Astrocyte of the spinal cord (primary cell): ENCODE measurements around the gene CDC14A.

Experiments used
- DNase-seq: peaks from one replicate; pipeline ENCODE4 v3.0.0; 2011; ENCODE audit warnings: low read depth, low spot score
- H3K4me3 ChIP-seq: 2 replicates; pipeline ENCODE4 v1.5.1; 2011; ENCODE audit warnings: low read depth, mild to moderate bottlenecking, low read length, moderate library complexity
- in situ Hi-C: cut with HindIII; loops from 2 replicates; pipeline ENCODE4 v1.10.0; 2017; ENCODE audit warnings: low sequenced_read_pairs
- TF ChIP-seq, protein P1 (sequence below): IDR thresholded peaks from 2 replicates; pipeline ENCODE4 v1.5.1; 2012; ENCODE audit warnings: low read depth, mild to moderate bottlenecking, low read length, inconsistent platforms

Gene CDC14A

DNA sequence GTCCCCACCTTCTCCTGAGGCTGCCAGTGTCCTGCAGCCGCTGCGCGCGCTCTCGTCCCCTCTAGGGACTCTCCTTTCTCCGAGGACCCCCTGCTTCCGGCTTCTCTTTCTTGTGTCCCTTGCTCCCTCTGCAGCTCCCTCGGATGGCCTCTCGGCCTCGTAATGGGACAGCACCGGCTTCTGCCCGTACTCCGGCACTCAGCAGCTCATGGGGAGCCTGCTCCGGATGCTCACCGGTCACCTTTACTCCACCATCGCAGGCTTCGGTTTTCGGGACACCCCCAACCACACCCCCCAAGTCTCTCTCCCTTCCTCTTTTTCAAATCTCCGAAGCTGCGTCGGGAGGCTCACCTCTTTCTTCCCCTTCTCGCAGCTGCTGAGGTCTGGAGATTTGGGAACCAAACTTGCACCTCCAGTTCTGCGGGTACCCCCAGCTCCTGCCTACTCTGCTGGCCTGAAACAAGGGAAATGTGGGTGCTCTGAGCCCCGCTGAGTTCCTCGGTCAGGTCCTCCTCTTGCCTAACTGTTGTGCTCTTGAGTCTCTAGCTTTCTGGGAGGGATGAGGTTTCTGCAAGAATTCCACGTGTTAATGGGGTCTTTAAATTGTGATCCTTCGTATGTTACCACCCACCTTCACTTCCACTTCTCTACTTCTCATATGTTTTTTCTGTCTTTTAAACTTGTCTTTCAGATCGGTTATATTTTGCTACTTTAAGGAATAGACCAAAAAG, 930 bp downstream of the CDC14A start:
- no peak for DNase-seq
- peak overlapping the region; percentile 88 for H3K4me3 ChIP-seq
- in situ Hi-C loops: no loop called here
- TF ChIP-seq, protein P1, sequence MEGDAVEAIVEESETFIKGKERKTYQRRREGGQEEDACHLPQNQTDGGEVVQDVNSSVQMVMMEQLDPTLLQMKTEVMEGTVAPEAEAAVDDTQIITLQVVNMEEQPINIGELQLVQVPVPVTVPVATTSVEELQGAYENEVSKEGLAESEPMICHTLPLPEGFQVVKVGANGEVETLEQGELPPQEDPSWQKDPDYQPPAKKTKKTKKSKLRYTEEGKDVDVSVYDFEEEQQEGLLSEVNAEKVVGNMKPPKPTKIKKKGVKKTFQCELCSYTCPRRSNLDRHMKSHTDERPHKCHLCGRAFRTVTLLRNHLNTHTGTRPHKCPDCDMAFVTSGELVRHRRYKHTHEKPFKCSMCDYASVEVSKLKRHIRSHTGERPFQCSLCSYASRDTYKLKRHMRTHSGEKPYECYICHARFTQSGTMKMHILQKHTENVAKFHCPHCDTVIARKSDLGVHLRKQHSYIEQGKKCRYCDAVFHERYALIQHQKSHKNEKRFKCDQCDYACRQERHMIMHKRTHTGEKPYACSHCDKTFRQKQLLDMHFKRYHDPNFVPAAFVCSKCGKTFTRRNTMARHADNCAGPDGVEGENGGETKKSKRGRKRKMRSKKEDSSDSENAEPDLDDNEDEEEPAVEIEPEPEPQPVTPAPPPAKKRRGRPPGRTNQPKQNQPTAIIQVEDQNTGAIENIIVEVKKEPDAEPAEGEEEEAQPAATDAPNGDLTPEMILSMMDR: no peak

DNA sequence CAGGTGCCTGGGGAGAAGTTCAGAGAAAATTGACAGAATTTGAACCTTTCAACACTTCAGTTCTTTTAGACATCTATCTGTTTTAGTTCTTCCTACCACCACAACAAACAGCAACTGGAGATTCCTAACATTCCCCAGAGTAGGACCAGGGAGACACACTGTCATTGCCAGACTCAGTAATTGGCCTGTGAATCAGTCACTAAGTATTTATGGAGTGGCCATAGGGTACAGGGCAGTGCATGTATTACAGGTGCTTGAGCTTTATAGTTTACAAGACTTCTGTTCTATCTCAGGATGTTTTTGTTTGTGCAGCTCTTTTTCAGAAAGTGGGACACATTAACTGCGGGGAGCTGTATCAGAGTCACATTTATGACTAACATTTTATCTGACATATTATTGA, 1.7 kb downstream of the CDC14A start:
- in situ Hi-C loops: no loop called here
- no peak for DNase-seq
- peak overlapping the region; percentile 88 for H3K4me3 ChIP-seq
- TF ChIP-seq, protein P1: no peak

DNA sequence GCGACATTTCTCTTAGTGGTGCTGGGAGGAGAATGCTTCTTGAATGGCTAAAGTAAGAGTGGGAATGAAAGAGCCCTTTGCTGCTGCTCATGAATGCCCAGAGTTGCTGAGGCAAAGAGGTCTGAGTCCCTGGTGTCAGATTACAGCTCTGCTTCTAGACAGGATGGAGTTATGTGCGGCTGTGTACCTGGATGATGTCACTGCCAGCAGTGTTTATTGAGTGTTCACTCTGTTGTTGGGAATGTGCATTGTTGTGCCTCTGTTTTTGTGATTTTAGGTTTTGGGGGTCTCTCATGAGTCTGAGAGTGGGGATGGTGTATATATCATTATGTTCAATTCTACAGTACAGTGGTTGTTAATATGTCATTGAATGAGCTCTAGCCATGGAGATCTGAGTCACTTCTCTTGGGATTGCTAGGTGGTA, 2.7 kb downstream of the CDC14A start:
- in situ Hi-C loops: no loop called here
- TF ChIP-seq, protein P1: no peak
- peak; percentile 66 for DNase-seq
- no peak overlapping the region for H3K4me3 ChIP-seq

DNA sequence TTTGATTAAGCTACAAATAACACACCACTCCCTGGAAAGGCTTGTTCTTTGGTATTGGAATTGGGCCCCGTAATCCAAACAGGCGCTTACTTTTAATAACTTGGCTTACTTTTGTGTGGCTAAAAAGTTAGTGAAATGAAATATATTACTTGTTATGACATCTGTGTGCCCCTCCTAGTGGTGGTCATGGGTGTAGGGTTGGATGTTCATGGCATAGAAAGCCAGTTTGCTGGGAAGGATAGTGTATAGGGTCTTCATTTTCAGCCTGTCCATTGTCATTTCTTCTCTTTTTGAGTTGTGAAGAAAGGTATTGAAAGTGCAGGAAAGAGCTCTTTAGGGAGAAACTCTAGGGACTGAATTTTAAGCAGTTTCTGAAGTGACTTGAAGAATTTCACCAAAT, 5.9 kb downstream of the CDC14A start:
- DNase-seq: no peak
- H3K4me3 ChIP-seq: no peak overlapping the region
- TF ChIP-seq, protein P1: peak; percentile 48
- in situ Hi-C loops: no loop called here

DNA sequence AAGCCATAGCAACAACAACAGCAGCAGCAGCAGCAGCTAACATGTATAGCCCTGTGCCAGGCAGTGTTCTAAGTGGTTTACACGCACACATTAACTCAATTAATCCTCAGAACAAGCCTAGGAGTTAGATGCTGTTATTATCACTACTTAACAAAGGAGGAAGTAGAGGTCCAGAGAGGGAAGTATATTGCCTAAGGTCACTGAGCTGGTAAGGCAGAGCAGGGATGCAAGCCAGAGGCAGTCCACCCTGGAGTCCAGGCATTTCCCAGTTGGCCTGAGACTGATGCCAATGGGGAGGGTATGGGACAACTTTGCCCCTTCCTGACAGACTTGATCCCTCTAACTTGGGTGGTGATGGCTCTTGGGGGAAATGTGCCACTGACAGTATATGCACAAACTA, 6.8 kb downstream of the CDC14A start:
- DNase-seq: no peak
- in situ Hi-C loops: no loop called here
- no peak overlapping the region for H3K4me3 ChIP-seq

GRCh38 chr1:100360790-100361510, 8.6 kb downstream of the CDC14A start:
- peak; percentile 91 for DNase-seq

More for the DNA sequence above, 6.8 kb downstream of the CDC14A start:
- TF ChIP-seq, protein P1: no peak

More at GRCh38 chr1:100360790-100361510, 8.6 kb downstream of the CDC14A start:
- in situ Hi-C loops: no loop called here
- H3K4me3 ChIP-seq: no peak overlapping the region
- TF ChIP-seq, protein P1: no peak
